H9 (cell line): ENCODE measurements around the gene EPAS1. TPM values are rescaled to one million over a fixed set of nuclear protein-coding genes. Genes with fewer than 3 reads are reported as not detected.

Experiments used
- DNase-seq: peaks from one replicate; pipeline ENCODE4 v3.0.0-alpha.2; 2017
- H2AFZ ChIP-seq: one replicate; pipeline ENCODE4 v1.6.1; 2013; ENCODE audit warnings: mild to moderate bottlenecking, low read length, control low read depth, moderate library complexity
- H2AK5ac ChIP-seq: 2 replicates; pipeline ENCODE4 v1.6.1; 2013; ENCODE audit warnings: low read length, control low read depth, mixed read lengths; ENCODE audit not compliant: insufficient read length
- H2BK120ac ChIP-seq: one replicate; pipeline ENCODE4 v1.6.1; 2013; ENCODE audit warnings: low read depth, mild to moderate bottlenecking, low read length, control low read depth, inconsistent platforms; ENCODE audit not compliant: poor library complexity, severe bottlenecking
- H2BK12ac ChIP-seq: 2 replicates; pipeline ENCODE4 v1.6.1; 2013; ENCODE audit warnings: low read length, control low read depth, mixed read lengths, low read depth; ENCODE audit not compliant: insufficient read length
- H2BK15ac ChIP-seq: 2 replicates; pipeline ENCODE4 v1.6.1; 2013; ENCODE audit warnings: low read depth, low read length, control low read depth
- H2BK20ac ChIP-seq: one replicate; pipeline ENCODE4 v1.6.1; 2013; ENCODE audit warnings: low read depth, mild to moderate bottlenecking, low read length, control low read depth, inconsistent platforms; ENCODE audit not compliant: poor library complexity, severe bottlenecking
- H2BK5ac ChIP-seq: 2 replicates; pipeline ENCODE4 v1.6.1; 2013; ENCODE audit warnings: low read length, control low read depth, mixed read lengths; ENCODE audit not compliant: insufficient read length
- H3K14ac ChIP-seq: 2 replicates; pipeline ENCODE4 v1.6.1; 2013; ENCODE audit warnings: low read length, control low read depth; ENCODE audit not compliant: insufficient read depth
- H3K18ac ChIP-seq: 2 replicates; pipeline ENCODE4 v1.6.1; 2013; ENCODE audit warnings: low read depth, mild to moderate bottlenecking, mixed read lengths, low read length, control low read depth; ENCODE audit not compliant: insufficient read length
- H3K23ac ChIP-seq: 2 replicates; pipeline ENCODE4 v1.6.1; 2013; ENCODE audit warnings: low read length, control low read depth, mixed read lengths, low read depth; ENCODE audit not compliant: insufficient read length
- H3K23me2 ChIP-seq: 2 replicates; pipeline ENCODE4 v1.6.1; 2013; ENCODE audit warnings: low read depth, mild to moderate bottlenecking, mixed read lengths, low read length, control low read depth; ENCODE audit not compliant: insufficient read length, poor library complexity, severe bottlenecking
- H3K27ac ChIP-seq: 2 replicates; pipeline ENCODE4 v1.5.1; 2013; ENCODE audit warnings: low read length, control low read depth, mixed read lengths, low read depth; ENCODE audit not compliant: insufficient read length
- H3K27me3 ChIP-seq: 2 replicates; pipeline ENCODE4 v1.6.1; 2013; ENCODE audit warnings: low read length, control low read depth, inconsistent platforms; ENCODE audit not compliant: insufficient read depth
- H3K4ac ChIP-seq: 2 replicates; pipeline ENCODE4 v1.6.1; 2013; ENCODE audit warnings: low read depth, mild to moderate bottlenecking, control low read depth, inconsistent platforms, low read length, moderate library complexity
- H3K4me1 ChIP-seq: 2 replicates; pipeline ENCODE4 v1.6.1; 2013; ENCODE audit warnings: low read length, control low read depth, inconsistent platforms; ENCODE audit not compliant: insufficient read depth
- H3K4me2 ChIP-seq: 2 replicates; pipeline ENCODE4 v1.6.1; 2013; ENCODE audit warnings: low read length, control low read depth, mixed read lengths; ENCODE audit not compliant: insufficient read length, insufficient read depth
- H3K56ac ChIP-seq: 2 replicates; pipeline ENCODE4 v1.6.1; 2013; ENCODE audit warnings: low read depth, mild to moderate bottlenecking, mixed read lengths, low read length, control low read depth; ENCODE audit not compliant: insufficient read length
- H3K79me1 ChIP-seq: 2 replicates; pipeline ENCODE4 v1.6.1; 2013; ENCODE audit warnings: low read depth, mild to moderate bottlenecking, moderate library complexity, low read length, control low read depth, inconsistent platforms; ENCODE audit not compliant: insufficient read depth, poor library complexity, severe bottlenecking
- H3K79me2 ChIP-seq: 2 replicates; pipeline ENCODE4 v1.6.1; 2013; ENCODE audit warnings: low read length, control low read depth, inconsistent platforms; ENCODE audit not compliant: insufficient read depth
- H3K9ac ChIP-seq: 2 replicates; pipeline ENCODE4 v1.6.1; 2013; ENCODE audit warnings: low read length, control low read depth, mixed read lengths; ENCODE audit not compliant: insufficient read length; ENCODE audit errors: extremely low read depth
- H3K9me3 ChIP-seq: one replicate; pipeline ENCODE4 v1.6.1; 2013; ENCODE audit warnings: low read depth, low read length, inconsistent platforms; ENCODE audit not compliant: control insufficient read depth
- H3T11ph ChIP-seq: one replicate; pipeline ENCODE4 v1.6.1; 2013; ENCODE audit warnings: mild to moderate bottlenecking, low read length, control low read depth, inconsistent platforms
- H4K20me1 ChIP-seq: one replicate; pipeline ENCODE4 v1.6.1; 2013; ENCODE audit not compliant: control insufficient read depth, insufficient read length, insufficient read depth
- H4K5ac ChIP-seq: 2 replicates; pipeline ENCODE4 v1.6.1; 2013; ENCODE audit warnings: low read depth, mild to moderate bottlenecking, mixed read lengths, low read length, control low read depth; ENCODE audit not compliant: insufficient read length
- H4K8ac ChIP-seq: replicated peaks from 2 replicates; pipeline ENCODE4 v1.6.1; 2013; ENCODE audit warnings: low read length, control low read depth, mixed read lengths, low read depth; ENCODE audit not compliant: insufficient read length
- H4K91ac ChIP-seq: 2 replicates; pipeline ENCODE4 v1.6.1; 2013; ENCODE audit warnings: low read depth, mild to moderate bottlenecking, moderate library complexity, mixed read lengths, low read length, control low read depth; ENCODE audit not compliant: insufficient read length
- H3K27ac Mint-ChIP-seq, 3 experiments: 2 replicates in 2 of 3; 3 replicates in 1 of 3; pipeline ENCODE4 v1.8.0; 2020 to 2021; ENCODE audit warnings: mixed read lengths in 3 of 3, mild to moderate bottlenecking in 1 of 3, moderate library complexity in 1 of 3
- H3K27me3 Mint-ChIP-seq: 2 replicates; pipeline ENCODE4 v1.8.0; 2021; ENCODE audit warnings: low read depth, mild to moderate bottlenecking, moderate library complexity, mixed read lengths
- H3K36me3 Mint-ChIP-seq, 3 experiments: 2 replicates in 2 of 3; 3 replicates in 1 of 3; pipeline ENCODE4 v1.8.0; 2020 to 2021; ENCODE audit warnings: low read depth in 3 of 3, mixed read lengths in 3 of 3; ENCODE audit not compliant: insufficient read depth in 1 of 3
- H3K4me1 Mint-ChIP-seq, 2 experiments: 2 replicates each; pipeline ENCODE4 v1.8.0; 2020; ENCODE audit warnings: mixed read lengths in 2 of 2
- H3K4me3 Mint-ChIP-seq, 2 experiments: 2 replicates in 1 of 2; 3 replicates in 1 of 2; pipeline ENCODE4 v1.8.0; 2020 to 2021; ENCODE audit warnings: mild to moderate bottlenecking in 2 of 2, mixed read lengths in 2 of 2, moderate library complexity in 1 of 2
- H3K9me3 Mint-ChIP-seq, 2 experiments: 2 replicates in 1 of 2; 3 replicates in 1 of 2; pipeline ENCODE4 v1.8.0; 2020; ENCODE audit warnings: mild to moderate bottlenecking in 2 of 2, mixed read lengths in 2 of 2, moderate library complexity in 1 of 2
- CTCF ChIP-seq: fragments of 200-600 bp; sonication (generic); conservative IDR thresholded peaks from 3 replicates; pipeline ENCODE4 v1.8.0; 2021; ENCODE audit warnings: antibody characterized with exemption, mild to moderate bottlenecking
- WGBS: extraction: QIAGEN DNeasy Blood & Tissue Kit; methylation state at CpG from one replicate; pipeline ENCODE4 v1.1.7; 2013; ENCODE audit warnings: missing lambda C conversion rate, low lambda C conversion rate, mixed read lengths; ENCODE audit not compliant: insufficient read length; ENCODE audit errors: extremely low coverage; 5-methylcytosine and 5-hydroxymethylcytosine counted together
- total RNA-seq: library from RNA; stranded (reverse); gene quantifications from 2 replicates; pipeline ENCODE4 v1.2.1, GENCODE V29; 2021

EPAS1 gene
- total RNA-seq, 1 experiment from 2014 or later, result 1.1 TPM

GRCh38 chr2:46383113-46383395 is 85.8 kb downstream of the EPAS1 start:
- Histone ChIP-seq H2BK120ac (no peak overlapping the region), H3K27me3 (no peaks in the 10 kb centered on the region), H3K4ac (no peak overlapping the region), H3T11ph (no peak overlapping the region), H3K79me2 (no peaks in the 10 kb centered on the region), H2BK20ac (no peak overlapping the region), H3K79me1 (no peaks in the 10 kb centered on the region), H4K5ac (no peak overlapping the region), H4K20me1 (no peaks in the 10 kb centered on the region), H3K23ac (no peak overlapping the region), H2BK15ac (no peak overlapping the region), H2AFZ (no peak overlapping the region), H3K4me2 (no peak overlapping the region), H3K14ac (no peak overlapping the region), H2BK12ac (no peak overlapping the region), H4K8ac (no peak overlapping the region), H3K4me1 (no peaks in the 10 kb centered on the region), H3K23me2 (no peaks in the 10 kb centered on the region), H3K56ac (no peak overlapping the region), H3K9ac (no peak overlapping the region), H2AK5ac (no peak overlapping the region), H2BK5ac (no peak overlapping the region), H3K18ac (no peak overlapping the region), H4K91ac (no peak overlapping the region), H3K27ac (no peak overlapping the region), H3K9me3 (no peaks in the 10 kb centered on the region)
- Mint-ChIP-seq H3K27ac (peak overlapping the region in 1 of 3 experiments; percentile 55; a peak in 1 of 7 replicates), H3K9me3 (no peaks in the 10 kb centered on the region), H3K4me1 (no peaks in the 10 kb centered on the region), H3K4me3 (no peak overlapping the region), H3K27me3 (no peaks in the 10 kb centered on the region), H3K36me3 (no peaks in the 10 kb centered on the region)
- TF ChIP-seq CTCF, result no peak
- whole genome bisulfite sequencing, result no CpG with 5 or more reads among the region's 1 CpG
- no peak for DNase-seq
